IMR-90 (cell line): Measurements from ENCODE around the gene OBI1. TPM values are rescaled to one million over a fixed set of nuclear protein-coding genes. Genes with fewer than 3 reads are reported as not detected.

Experiments
- ATAC-seq: fragments of 200-7000 bp; cut with Tn5 transposase; 2 replicates; pipeline ENCODE4 v1.9.1; 2020; ENCODE audit warnings: low read depth, mild to moderate bottlenecking, moderate library complexity
- BruUV-seq: library from RNA; stranded (reverse); fragments of 400-500 nt; replicated peaks from 2 replicates; lab custom pipeline; 2021; lab: Mats Ljungman, UMichigan
- CTCF ChIA-PET: fragments of 300-600 bp; formaldehyde crosslinking; extraction: SDS; loops from one replicate; lab custom pipeline; 2021; ENCODE audit warnings: antibody characterized with exemption; lab: Yijun Ruan, JAX
- POLR2A ChIA-PET: fragments of 300-600 bp; sonication (Branson Sonifier 250); formaldehyde crosslinking; loops from one replicate; lab custom pipeline; 2022; ENCODE audit warnings: antibody characterized with exemption; ENCODE audit not compliant: unreplicated experiment; lab: Charles Lee
- DNase-seq: peaks from one replicate; pipeline ENCODE4 v3.0.0; 2013
- H2AFZ ChIP-seq: replicated peaks from 2 replicates; pipeline ENCODE3; 2013; ENCODE audit warnings: low read length, mild to moderate bottlenecking; ENCODE audit not compliant: poor library complexity
- H2AK5ac ChIP-seq: 2 replicates; pipeline ENCODE4 v1.6.1; 2013; ENCODE audit warnings: low read depth, low read length, inconsistent platforms
- H2AK9ac ChIP-seq: replicated peaks from 2 replicates; pipeline ENCODE3; 2013; ENCODE audit warnings: mild to moderate bottlenecking, low read depth, low read length, moderate library complexity; ENCODE audit not compliant: poor library complexity
- H2BK120ac ChIP-seq: 2 replicates; pipeline ENCODE4 v1.6.1; 2013; ENCODE audit warnings: low read depth, low read length, inconsistent platforms
- H2BK15ac ChIP-seq: 3 replicates; pipeline ENCODE4 v1.6.1; 2013; ENCODE audit warnings: low read depth, low read length, inconsistent platforms
- H2BK20ac ChIP-seq: 2 replicates; pipeline ENCODE4 v1.6.1; 2013; ENCODE audit warnings: low read depth, mild to moderate bottlenecking, inconsistent platforms, low read length, moderate library complexity
- H2BK5ac ChIP-seq: 2 replicates; pipeline ENCODE4 v1.6.1; 2013; ENCODE audit warnings: mild to moderate bottlenecking, low read depth, low read length, inconsistent platforms; ENCODE audit not compliant: poor library complexity, severe bottlenecking
- H3K14ac ChIP-seq: replicated peaks from 2 replicates; pipeline ENCODE4 v1.6.1; 2013; ENCODE audit warnings: low read depth, low read length, inconsistent platforms
- H3K18ac ChIP-seq: 2 replicates; pipeline ENCODE4 v1.6.1; 2013; ENCODE audit warnings: low read depth, low read length, control low read depth
- H3K23ac ChIP-seq: 2 replicates; pipeline ENCODE4 v1.6.1; 2013; ENCODE audit warnings: low read depth, low read length, inconsistent platforms
- H3K27ac ChIP-seq: 2 replicates; pipeline ENCODE4 v1.5.1; 2013; ENCODE audit warnings: mild to moderate bottlenecking, control low read depth, low read length; ENCODE audit not compliant: insufficient read depth
- H3K27me3 ChIP-seq: 2 replicates; pipeline ENCODE4 v1.6.1; 2013; ENCODE audit warnings: low read length; ENCODE audit not compliant: control insufficient read depth, insufficient read depth
- H3K36me3 ChIP-seq: 2 replicates; pipeline ENCODE4 v1.6.1; 2013; ENCODE audit warnings: low read length, mixed read lengths; ENCODE audit not compliant: control insufficient read depth, insufficient read depth
- H3K4ac ChIP-seq: 2 replicates; pipeline ENCODE4 v1.6.1; 2013; ENCODE audit warnings: low read depth, low read length, inconsistent platforms
- H3K4me1 ChIP-seq: 2 replicates; pipeline ENCODE4 v1.6.1; 2013; ENCODE audit warnings: low read length, mixed read lengths; ENCODE audit not compliant: control insufficient read depth, insufficient read depth
- H3K4me2 ChIP-seq: 2 replicates; pipeline ENCODE4 v1.6.1; 2013; ENCODE audit warnings: low read depth, mild to moderate bottlenecking, control low read depth, low read length, moderate library complexity
- H3K4me3 ChIP-seq: 2 replicates; pipeline ENCODE4 v1.5.1; 2013; ENCODE audit warnings: low read depth, mild to moderate bottlenecking, control low read depth, low read length, moderate library complexity; ENCODE audit not compliant: insufficient read depth
- H3K56ac ChIP-seq: 2 replicates; pipeline ENCODE4 v1.6.1; 2013; ENCODE audit warnings: low read length, inconsistent platforms; ENCODE audit not compliant: insufficient read depth; ENCODE audit errors: extremely low read depth
- H3K79me1 ChIP-seq, 2 experiments: 2 replicates each; pipeline ENCODE4 v1.6.1; 2013; ENCODE audit warnings: low read length in 2 of 2, inconsistent platforms in 1 of 2, low read depth in 1 of 2
- H3K9ac ChIP-seq: 2 replicates; pipeline ENCODE4 v1.6.1; 2013; ENCODE audit warnings: low read depth, low read length, control low read depth
- H3K9me1 ChIP-seq: 2 replicates; pipeline ENCODE4 v1.6.1; 2013; ENCODE audit warnings: low read length, inconsistent platforms; ENCODE audit not compliant: insufficient read depth
- H3K9me3 ChIP-seq: 2 replicates; pipeline ENCODE4 v1.6.1; 2013; ENCODE audit warnings: low read length; ENCODE audit not compliant: control insufficient read depth, insufficient read depth
- H4K20me1 ChIP-seq: 2 replicates; pipeline ENCODE4 v1.6.1; 2013; ENCODE audit warnings: low read length, inconsistent platforms; ENCODE audit not compliant: insufficient read depth
- H4K5ac ChIP-seq: 2 replicates; pipeline ENCODE4 v1.6.1; 2013; ENCODE audit warnings: mild to moderate bottlenecking, low read depth, low read length, control low read depth
- H4K8ac ChIP-seq, 2 experiments: 2 replicates each; pipeline ENCODE4 v1.6.1; 2013; ENCODE audit warnings: low read depth in 2 of 2, low read length in 2 of 2, control low read depth in 1 of 2, inconsistent platforms in 1 of 2
- H4K91ac ChIP-seq: 2 replicates; pipeline ENCODE4 v1.6.1; 2013; ENCODE audit warnings: low read depth, low read length, inconsistent platforms; ENCODE audit not compliant: insufficient read depth
- BHLHE40 ChIP-seq: fragments of 150-350 bp; IDR thresholded peaks from 2 replicates; pipeline ENCODE4 v1.6.1; 2016; ENCODE audit warnings: mild to moderate bottlenecking, low read depth, low read length
- CEBPB ChIP-seq: IDR thresholded peaks from 2 replicates; pipeline ENCODE4 v1.6.1; 2012; ENCODE audit warnings: low read depth, low read length, improper control_type of control experiment
- CHD1 ChIP-seq: IDR thresholded peaks from 2 replicates; pipeline ENCODE4 v1.6.1; 2012; ENCODE audit warnings: low read depth, low read length, improper control_type of control experiment
- ELK1 ChIP-seq: fragments of 150-350 bp; IDR thresholded peaks from 2 replicates; pipeline ENCODE4 v1.6.1; 2016; ENCODE audit warnings: low read depth, mild to moderate bottlenecking, low read length, moderate library complexity, borderline replicate concordance
- FOS ChIP-seq: fragments of 150-350 bp; IDR thresholded peaks from 2 replicates; pipeline ENCODE4 v1.6.1; 2016; ENCODE audit warnings: low read depth, low read length
- MAFK ChIP-seq: IDR thresholded peaks from 2 replicates; pipeline ENCODE4 v1.6.1; 2012; ENCODE audit warnings: low read depth, low read length, improper control_type of control experiment
- MAZ ChIP-seq: IDR thresholded peaks from 2 replicates; pipeline ENCODE4 v1.6.1; 2012; ENCODE audit warnings: low read depth, mild to moderate bottlenecking, low read length, improper control_type of control experiment, moderate library complexity, borderline replicate concordance
- MXI1 ChIP-seq: IDR thresholded peaks from 2 replicates; pipeline ENCODE4 v1.6.1; 2012; ENCODE audit warnings: low read depth, mild to moderate bottlenecking, low read length, moderate library complexity, borderline replicate concordance
- NFE2L2 ChIP-seq: fragments of 150-350 bp; IDR thresholded peaks from 2 replicates; pipeline ENCODE4 v1.6.1; 2016; ENCODE audit warnings: low read depth, mild to moderate bottlenecking, low read length
- POLR2A ChIP-seq: IDR thresholded peaks from 2 replicates; pipeline ENCODE4 v1.6.1; 2012; ENCODE audit warnings: mild to moderate bottlenecking, low read depth, low read length
- RAD21 ChIP-seq: IDR thresholded peaks from 2 replicates; pipeline ENCODE4 v1.6.1; 2012; ENCODE audit warnings: low read length, improper control_type of control experiment
- RCOR1 ChIP-seq: IDR thresholded peaks from 2 replicates; pipeline ENCODE4 v1.6.1; 2012; ENCODE audit warnings: mild to moderate bottlenecking, low read length, improper control_type of control experiment; ENCODE audit not compliant: insufficient replicate concordance
- RFX5 ChIP-seq: IDR thresholded peaks from 2 replicates; pipeline ENCODE4 v1.8.0; 2012; ENCODE audit warnings: low read depth, mild to moderate bottlenecking, low read length, moderate library complexity
- SMC3 ChIP-seq: fragments of 150-350 bp; IDR thresholded peaks from 2 replicates; pipeline ENCODE4 v1.6.1; 2016; ENCODE audit warnings: low read depth, mild to moderate bottlenecking, antibody characterized with exemption, low read length, moderate library complexity
- WGBS, 2 experiments: methylation state at CpG; one replicate each; pipeline versions ENCODE4 v1.1.5 to v1.1.7; 2013; ENCODE audit warnings: missing lambda C conversion rate in 2 of 2; ENCODE audit not compliant: insufficient read length in 1 of 2; ENCODE audit errors: extremely low coverage in 2 of 2; 5-methylcytosine and 5-hydroxymethylcytosine counted together
- dilution Hi-C: fragments of 300-500 bp; cut with HindIII; formaldehyde crosslinking; loops from one replicate; pipeline ENCODE4 v1.14.3; 2018; ENCODE audit warnings: low sequenced_read_pairs; ENCODE audit not compliant: unreplicated experiment
- in situ Hi-C: fragments of 300-500 bp; cut with MboI; formaldehyde crosslinking; loops from 3 replicates; pipeline ENCODE4 v1.14.3; 2019; ENCODE audit warnings: low sequenced_read_pairs, inconsistent platforms, mixed read lengths
- intact Hi-C: fragments of 100-400 bp; cut with micrococcal nuclease; formaldehyde crosslinking; loops from 2 replicates; pipeline ENCODE4 v1.10.0; 2022
- polyA plus RNA-seq, 3 experiments: library from polyadenylated mRNA; depleted of rRNA; stranded (reverse); fragments of >200 nt; gene quantifications; 2 replicates each; pipeline ENCODE4 v1.2.3, GENCODE V29; 2012; ENCODE audit warnings: low replicate concordance in 1 of 3
- total RNA-seq: library from RNA; depleted of rRNA; stranded (reverse); fragments of >200 nt; gene quantifications from 2 replicates; pipeline ENCODE4 v1.2.3, GENCODE V29; 2012
- TF ChIP-seq, protein P1 (sequence below): fragments of 150-350 bp; IDR thresholded peaks from 2 replicates; pipeline ENCODE4 v1.6.1; 2017; ENCODE audit warnings: mild to moderate bottlenecking, antibody characterized with exemption, low read length, low read depth
- TF ChIP-seq, protein P2 (sequence below): conservative IDR thresholded peaks from 2 replicates; pipeline ENCODE4 v1.5.1; 2012; ENCODE audit warnings: mild to moderate bottlenecking, low read depth, low read length, improper control_type of control experiment

Gene OBI1
- total and polyA plus RNA-seq, 2 of the 4 experiments (the other 2 are of a cell fraction), result 4.4 to 11.8 TPM

- Histone ChIP-seq H3K27ac (no peak overlapping the region), H2BK20ac (no peak overlapping the region), H2AK9ac (no peak overlapping the region), H2AFZ (no peak overlapping the region), H3K18ac (no peak overlapping the region), H4K20me1 (no peaks in the 10 kb centered on the region), H3K9me1 (no peaks in the 10 kb centered on the region), H3K36me3 (no peaks in the 10 kb centered on the region), H3K9me3 (no peaks in the 10 kb centered on the region), H4K5ac (no peak overlapping the region), H3K14ac (no peak overlapping the region), H3K4me2 (no peak overlapping the region), H2BK120ac (no peak overlapping the region), H3K4me1 (no peaks in the 10 kb centered on the region), H3K4me3 (no peak overlapping the region), H3K79me1 (no peaks in the 10 kb centered on the region), H2BK15ac (no peak overlapping the region), H4K91ac (no peak overlapping the region), H3K9ac (no peak overlapping the region), H4K8ac (no peak overlapping the region), H3K56ac (no peak overlapping the region), H3K23ac (no peak overlapping the region), H2BK5ac (no peak overlapping the region), H2AK5ac (no peak overlapping the region), H3K4ac (no peak overlapping the region), H3K27me3 (no peaks in the 10 kb centered on the region)
- TF ChIP-seq, protein P1, sequence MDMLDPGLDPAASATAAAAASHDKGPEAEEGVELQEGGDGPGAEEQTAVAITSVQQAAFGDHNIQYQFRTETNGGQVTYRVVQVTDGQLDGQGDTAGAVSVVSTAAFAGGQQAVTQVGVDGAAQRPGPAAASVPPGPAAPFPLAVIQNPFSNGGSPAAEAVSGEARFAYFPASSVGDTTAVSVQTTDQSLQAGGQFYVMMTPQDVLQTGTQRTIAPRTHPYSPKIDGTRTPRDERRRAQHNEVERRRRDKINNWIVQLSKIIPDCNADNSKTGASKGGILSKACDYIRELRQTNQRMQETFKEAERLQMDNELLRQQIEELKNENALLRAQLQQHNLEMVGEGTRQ, result no peak
- TF ChIP-seq ELK1 (no peak), MAZ (no peak), NFE2L2 (no peak), MAFK (no peak), BHLHE40 (no peak), CEBPB (no peak), RCOR1 (no peak), CHD1 (no peak), POLR2A (no peak), MXI1 (no peak), SMC3 (no peak), FOS (no peak), RFX5 (no peak), RAD21 (no peak)
- TF ChIP-seq, protein P2, sequence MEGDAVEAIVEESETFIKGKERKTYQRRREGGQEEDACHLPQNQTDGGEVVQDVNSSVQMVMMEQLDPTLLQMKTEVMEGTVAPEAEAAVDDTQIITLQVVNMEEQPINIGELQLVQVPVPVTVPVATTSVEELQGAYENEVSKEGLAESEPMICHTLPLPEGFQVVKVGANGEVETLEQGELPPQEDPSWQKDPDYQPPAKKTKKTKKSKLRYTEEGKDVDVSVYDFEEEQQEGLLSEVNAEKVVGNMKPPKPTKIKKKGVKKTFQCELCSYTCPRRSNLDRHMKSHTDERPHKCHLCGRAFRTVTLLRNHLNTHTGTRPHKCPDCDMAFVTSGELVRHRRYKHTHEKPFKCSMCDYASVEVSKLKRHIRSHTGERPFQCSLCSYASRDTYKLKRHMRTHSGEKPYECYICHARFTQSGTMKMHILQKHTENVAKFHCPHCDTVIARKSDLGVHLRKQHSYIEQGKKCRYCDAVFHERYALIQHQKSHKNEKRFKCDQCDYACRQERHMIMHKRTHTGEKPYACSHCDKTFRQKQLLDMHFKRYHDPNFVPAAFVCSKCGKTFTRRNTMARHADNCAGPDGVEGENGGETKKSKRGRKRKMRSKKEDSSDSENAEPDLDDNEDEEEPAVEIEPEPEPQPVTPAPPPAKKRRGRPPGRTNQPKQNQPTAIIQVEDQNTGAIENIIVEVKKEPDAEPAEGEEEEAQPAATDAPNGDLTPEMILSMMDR, result no peak
- ChIA-PET CTCF (no interaction called here), POLR2A (no interaction called here)
- no CpG with 5 or more reads among the region's 2 CpGs for WGBS, 2 experiments
- intact Hi-C loops (no loop called here), dilution Hi-C loops (no loop called here), in situ Hi-C loops (no loop called here)
- no TSS peak for BruUV-seq
- ATAC-seq (no peak), DNase-seq (no peak)
These were observed 30.1 kb upstream of the OBI1 start for GRCh38 chr13:78689011-78689410.
